ENCODE results near the gene PUS7. TPM values are rescaled to one million over a fixed set of nuclear protein-coding genes. Genes with fewer than 3 reads are reported as not detected.

PUS7 gene
- total and polyA plus RNA-seq, 8 donors, result 10.3 to 34.1 (median 28.1) TPM

GRCh38 chr7:105480931-105481330 is 41.1 kb downstream of the PUS7 start:
- no peaks in the 10 kb centered on the region for H3K27me3 ChIP-seq
- TF ChIP-seq CTCF (IDR thresholded peaks at IDR 0.05), result no peak
- no peak overlapping the region for H3K27ac ChIP-seq
- intact Hi-C loops (cut with DNase I), result no loop called here
- DNase-seq, result no peak
- H3K4me3 ChIP-seq, result no peak overlapping the region
- ATAC-seq, result no peak
- peaks cover 0 to 12% of the 10 kb centered on the region in 2 donors for H3K36me3 ChIP-seq
- no peaks in the 10 kb centered on the region for H3K9me3 ChIP-seq
- H3K4me1 ChIP-seq, result no peaks in the 10 kb centered on the region

GRCh38 chr7:105478606-105479005 is 43.5 kb downstream of the PUS7 start:
- TF ChIP-seq CTCF (IDR thresholded peaks at IDR 0.05), result no peak
- intact Hi-C loops (cut with DNase I), result no loop called here
- DNase-seq (no peak), ATAC-seq (no peak)
- Histone ChIP-seq H3K4me3 (no peak overlapping the region), H3K27me3 (no peaks in the 10 kb centered on the region), H3K27ac (no peak overlapping the region), H3K9me3 (no peaks in the 10 kb centered on the region), H3K4me1 (no peaks in the 10 kb centered on the region), H3K36me3 (peaks cover 0 to 8% of the 10 kb centered on the region in 2 donors)

- H3K27ac ChIP-seq, result no peak overlapping the region
- H3K4me3 ChIP-seq, result no peak overlapping the region
- TF ChIP-seq CTCF (IDR thresholded peaks at IDR 0.05), result no peak
- H3K4me1 ChIP-seq, result no peaks in the 10 kb centered on the region
- ATAC-seq (no peak), DNase-seq (no peak)
- no peaks in the 10 kb centered on the region for H3K27me3 ChIP-seq
- intact Hi-C loops (cut with DNase I), result no loop called here
- H3K9me3 ChIP-seq, result no peaks in the 10 kb centered on the region
- H3K36me3 ChIP-seq, result peaks cover 0 to 8% of the 10 kb centered on the region in 2 donors
Observed at GRCh38 chr7:105477908-105478307, 44.2 kb downstream of the PUS7 start.

DNA sequence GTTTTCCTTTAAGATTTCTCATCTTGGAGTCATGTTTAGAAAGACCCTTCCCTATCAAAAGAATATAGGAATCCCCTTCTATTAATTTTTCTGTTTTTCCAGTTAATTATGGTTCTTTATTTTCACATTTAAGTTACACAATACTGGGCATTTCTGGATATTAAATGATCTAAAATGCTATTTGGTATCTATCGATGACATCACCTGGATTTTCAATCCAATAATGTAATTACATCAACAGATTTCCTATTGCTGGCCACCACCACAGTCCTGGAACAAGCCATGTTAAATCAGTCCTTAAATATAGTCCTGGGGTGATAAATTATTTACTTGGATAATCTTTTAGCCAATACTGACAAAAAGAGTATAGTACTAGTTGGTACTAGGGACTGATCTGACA is 48.0 kb downstream of the PUS7 start:
- ATAC-seq (no peak), DNase-seq (no peak)
- H3K36me3 ChIP-seq, result peaks cover 0 to 4% of the 10 kb centered on the region in 2 donors
- TF ChIP-seq CTCF (IDR thresholded peaks at IDR 0.05), result no peak
- intact Hi-C loops (cut with DNase I), result no loop called here
- no peak overlapping the region for H3K27ac ChIP-seq
- no peak overlapping the region for H3K4me3 ChIP-seq
- H3K9me3 ChIP-seq, result no peaks in the 10 kb centered on the region
- no peaks in the 10 kb centered on the region for H3K27me3 ChIP-seq
- H3K4me1 ChIP-seq, result no peaks in the 10 kb centered on the region

- no peaks in the 10 kb centered on the region for H3K9me3 ChIP-seq
- DNase-seq, result peak in 2 of 4 donors; percentile 10 to 39
- intact Hi-C loops (cut with DNase I), result no loop called here
- peak; percentile 27 for ATAC-seq
- no peaks in the 10 kb centered on the region for H3K4me1 ChIP-seq
- no peak overlapping the region for H3K27ac ChIP-seq
- no peak overlapping the region for H3K4me3 ChIP-seq
- H3K27me3 ChIP-seq, result no peaks in the 10 kb centered on the region
- TF ChIP-seq CTCF (IDR thresholded peaks at IDR 0.05), result no peak
- H3K36me3 ChIP-seq, result peaks cover 0 to 4% of the 10 kb centered on the region in 2 donors
Observed at GRCh38 chr7:105473163-105473562, 48.9 kb downstream of the PUS7 start.

Measured in left lung (tissue), 10 donors.